DMS 273 treated with DMSO at 0.1 percent for 48 hours (cell line): ENCODE data around the gene GPR37.

Experiments
- DNase-seq: peaks from one replicate; lab custom pipeline; 2025; lab: John Stamatoyannopoulos, UW

The GPR37 gene

GRCh38 chr7:124765401-124766352 lies at the start of gene GPR37:
Gene GPR37, minus strand, starts transcription at chr7:124765792. Its CDS starts 816 bp downstream, at chr7:124764976.
- no peak for DNase-seq

DNA sequence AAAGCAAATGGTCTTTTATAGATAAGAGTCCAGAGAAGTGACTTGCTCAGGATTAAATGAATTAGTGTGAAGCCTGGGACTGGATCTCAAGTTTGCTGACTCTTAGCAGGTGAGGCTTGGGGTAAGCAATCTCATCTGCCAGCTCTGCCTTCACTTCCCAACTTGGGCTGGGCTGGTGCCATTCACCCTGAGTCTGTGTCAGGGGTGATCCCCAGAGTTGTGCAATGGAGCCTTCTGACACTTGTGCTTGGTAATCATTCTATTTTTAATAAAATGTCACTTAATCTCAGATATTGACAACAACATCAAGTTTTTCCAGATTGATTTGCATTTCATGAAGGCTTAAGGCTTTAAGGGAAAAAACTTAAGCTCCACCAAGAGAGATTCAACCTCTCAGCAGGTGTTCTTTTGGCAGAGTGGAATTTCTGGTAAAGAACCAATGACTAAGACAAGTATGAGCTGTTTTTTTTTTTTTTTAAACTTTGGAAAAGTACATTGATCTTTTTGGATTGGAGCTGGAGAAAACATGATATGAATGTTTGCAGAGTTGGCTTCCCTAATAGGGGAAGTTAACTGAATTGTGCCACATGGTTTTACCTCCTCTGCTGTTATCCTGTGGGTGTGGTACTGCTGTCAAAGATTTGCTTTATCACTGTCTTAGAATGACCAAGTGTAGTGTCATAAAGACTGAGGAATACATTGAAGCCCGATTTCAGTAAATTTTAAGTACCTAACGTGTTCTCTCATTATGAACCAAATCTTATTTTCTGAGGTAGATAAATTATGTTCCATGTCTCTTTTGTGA lies 48.6 kb upstream of the GPR37 start:
- no peak for DNase-seq

DNA sequence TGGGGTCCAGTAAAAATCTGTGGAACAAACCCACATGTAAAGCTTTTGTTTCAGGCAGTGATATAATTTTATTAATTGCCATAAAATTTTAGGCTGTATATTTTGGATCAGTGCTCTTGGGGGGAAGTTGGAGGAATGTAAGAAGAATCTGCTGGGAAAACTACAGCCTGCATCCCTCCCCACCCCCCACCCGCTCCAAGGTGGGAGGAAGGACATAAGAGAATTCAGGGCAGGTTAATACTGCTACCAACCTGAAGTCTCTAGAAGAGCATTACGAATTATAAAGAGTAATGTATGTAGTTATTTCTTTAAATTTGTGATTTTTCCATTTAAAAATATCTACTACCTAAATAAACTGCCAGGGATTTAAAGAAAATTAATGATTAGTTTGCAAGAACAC lies 47.2 kb upstream of the GPR37 start:
- no peak for DNase-seq

DNA sequence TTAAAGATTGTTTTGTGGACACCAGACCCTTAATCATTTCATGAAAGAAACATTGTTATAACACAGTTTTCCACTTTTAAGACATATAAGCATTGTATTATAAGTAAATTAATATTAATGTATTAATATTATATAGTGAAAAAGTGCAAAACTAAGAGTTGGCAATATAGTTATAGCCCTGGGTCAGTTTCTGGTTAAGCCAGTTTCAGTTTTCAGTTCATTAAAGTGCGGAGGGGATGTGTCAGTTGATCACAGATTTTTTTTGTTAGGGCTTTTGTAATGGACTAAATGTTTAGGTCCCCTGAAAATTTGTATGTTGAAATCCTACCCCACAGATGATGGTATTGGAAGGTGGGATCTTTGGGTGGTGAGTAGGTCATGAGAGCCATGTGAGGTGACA lies 45.7 kb upstream of the GPR37 start:
- DNase-seq, result no peak

DNA sequence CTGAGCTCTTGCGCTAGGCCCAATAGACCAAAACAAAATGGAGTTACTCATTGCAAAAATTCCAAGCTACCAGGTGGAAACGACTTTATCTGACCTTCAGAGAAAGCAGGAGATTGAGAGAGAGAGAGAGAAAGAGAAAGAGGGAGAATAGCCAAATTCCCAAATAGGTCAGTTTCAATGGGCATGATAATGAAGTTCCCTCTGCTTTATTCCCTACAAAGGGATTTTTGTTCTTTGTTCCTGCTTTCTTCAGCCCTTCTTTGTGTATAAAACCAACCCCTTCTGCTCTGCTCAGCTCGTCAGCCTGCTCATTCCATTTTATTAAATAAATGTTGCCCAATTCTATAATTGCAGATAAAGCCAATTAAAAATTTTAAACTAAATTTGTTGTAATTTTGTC lies 45.0 kb upstream of the GPR37 start:
- no peak for DNase-seq

- no peak for DNase-seq
Observed at GRCh38 chr7:124808206-124808605, 42.6 kb upstream of the GPR37 start.

DNA sequence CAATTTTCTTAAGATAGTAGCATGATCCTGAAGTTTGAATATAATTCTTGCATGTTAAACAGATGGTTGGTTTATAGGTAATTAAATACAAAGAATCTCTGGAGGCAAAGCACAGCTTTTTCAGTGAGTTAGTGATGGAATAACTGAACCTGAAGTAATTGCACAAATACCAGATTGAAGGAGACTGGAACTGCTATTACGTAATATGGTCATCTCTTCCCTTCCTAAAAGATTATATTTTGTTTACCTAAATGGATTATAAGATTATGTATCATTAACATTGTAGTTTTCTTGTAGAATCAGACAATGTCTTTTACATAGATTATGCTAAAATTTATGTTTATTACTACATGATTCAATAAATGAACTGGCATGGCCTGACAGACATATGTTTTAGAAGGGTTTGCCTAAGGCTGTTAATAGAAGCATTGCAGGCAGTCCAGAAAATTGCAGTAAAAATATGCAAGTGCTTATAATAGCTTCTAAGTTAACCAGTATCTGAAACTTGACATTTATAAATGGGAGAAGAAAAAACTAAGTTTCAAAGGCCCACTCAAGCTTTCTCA lies 35.8 kb upstream of the GPR37 start:
- DNase-seq, result no peak

- no peak for DNase-seq
Observed at GRCh38 chr7:124800386-124800785, 34.8 kb upstream of the GPR37 start.

DNA sequence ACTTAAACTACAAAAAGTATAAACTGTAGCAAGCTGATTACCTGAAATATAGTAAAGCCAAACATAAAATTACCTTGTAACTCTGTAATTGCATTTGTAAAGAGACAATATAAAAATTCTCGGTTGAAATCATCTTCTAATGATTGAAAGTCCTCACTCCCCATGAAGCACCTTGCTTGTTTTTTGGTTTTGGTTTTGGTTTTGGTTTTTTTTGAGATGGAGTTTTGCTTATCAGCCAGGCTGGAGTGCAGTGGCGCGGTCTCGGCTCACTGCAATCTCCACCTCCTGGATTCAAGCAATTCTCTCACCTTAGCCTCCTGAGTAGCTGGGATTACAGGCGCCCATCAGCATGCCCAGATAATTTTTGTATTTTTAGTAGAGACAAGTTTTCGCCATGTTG lies 33.9 kb upstream of the GPR37 start:
- no peak for DNase-seq

DNA sequence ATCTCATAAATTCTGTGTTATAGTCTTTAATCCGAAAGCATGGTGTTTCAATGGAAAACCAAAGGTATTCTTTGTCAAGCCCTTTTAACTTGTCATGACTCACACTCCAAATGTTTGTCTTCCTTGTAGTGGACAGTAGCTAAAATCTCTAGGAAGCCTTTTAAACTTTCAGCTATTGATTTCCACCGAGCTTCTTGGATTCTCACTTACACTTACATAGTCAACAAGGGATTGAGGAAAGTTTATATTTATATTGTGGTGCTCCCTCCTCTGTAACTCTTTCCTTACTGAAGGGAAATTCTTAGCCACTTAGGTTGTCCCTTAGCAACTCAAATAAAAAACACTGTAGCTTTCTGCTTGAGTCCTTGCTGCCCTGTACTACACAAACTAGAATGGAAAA lies 31.2 kb upstream of the GPR37 start:
- DNase-seq, result no peak

DNA sequence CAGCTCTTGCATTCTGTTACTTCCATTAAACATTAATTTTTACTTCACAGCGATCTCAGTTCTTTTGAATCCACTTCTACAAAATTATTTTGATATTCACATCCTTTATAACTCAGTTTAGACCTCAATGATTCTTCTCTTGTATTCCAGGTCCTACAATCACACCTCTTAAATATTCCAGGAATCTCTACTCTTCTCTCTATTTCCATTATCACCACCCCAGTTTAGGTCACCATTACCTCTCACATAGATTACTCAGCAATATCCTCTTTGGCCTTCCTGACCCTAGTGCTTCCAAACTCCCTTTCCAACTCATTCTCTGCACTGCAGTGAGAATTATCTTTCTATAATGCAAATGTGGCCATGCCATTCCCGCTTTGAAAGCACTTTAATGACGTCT lies 27.1 kb upstream of the GPR37 start:
- DNase-seq, result no peak

DNA sequence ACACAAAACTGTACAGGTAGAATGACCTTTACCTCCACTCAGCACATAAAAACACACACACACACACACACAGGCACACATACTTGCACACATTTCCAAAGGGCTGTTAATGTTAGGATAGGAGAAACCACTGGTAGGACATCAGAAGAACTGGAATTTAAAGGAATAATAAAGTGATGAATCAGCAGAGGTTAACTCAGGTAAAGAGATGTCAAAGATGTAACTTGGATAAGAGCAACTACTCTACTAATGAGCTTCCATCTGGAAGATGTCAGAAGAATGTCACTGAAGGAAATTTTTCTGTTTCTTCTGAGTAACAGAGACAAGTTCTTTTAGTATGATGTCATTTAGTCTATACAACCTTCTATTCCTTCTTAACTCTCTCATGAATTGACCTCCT lies 26.4 kb upstream of the GPR37 start:
- DNase-seq, result no peak

GRCh38 chr7:124791426-124791825 lies 25.8 kb upstream of the GPR37 start:
- DNase-seq, result no peak

- DNase-seq, result no peak
Observed at GRCh38 chr7:124790645-124791044, 25.1 kb upstream of the GPR37 start.

DNA sequence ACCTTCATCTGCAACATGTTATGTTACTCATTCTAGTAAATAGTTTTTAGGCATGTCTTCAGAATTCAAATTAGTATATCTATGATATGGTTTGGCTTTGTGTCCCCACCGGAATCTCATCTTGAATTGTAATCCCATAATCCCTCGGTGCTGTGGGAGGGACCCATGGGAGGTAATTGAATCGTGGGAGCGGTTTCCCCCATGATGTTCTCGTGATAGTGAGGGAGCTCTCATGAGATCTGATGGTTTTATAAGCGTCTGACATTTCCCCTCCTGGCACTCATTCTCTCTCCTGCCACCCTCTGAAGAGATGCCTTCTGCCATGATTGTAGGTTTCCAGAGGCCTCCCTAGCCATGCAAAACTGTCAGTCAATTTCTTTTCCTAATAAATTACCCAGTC lies 20.4 kb upstream of the GPR37 start:
- no peak for DNase-seq

- peak; percentile 37 for DNase-seq
Observed at GRCh38 chr7:124784879-124785818, 19.6 kb upstream of the GPR37 start.

DNA sequence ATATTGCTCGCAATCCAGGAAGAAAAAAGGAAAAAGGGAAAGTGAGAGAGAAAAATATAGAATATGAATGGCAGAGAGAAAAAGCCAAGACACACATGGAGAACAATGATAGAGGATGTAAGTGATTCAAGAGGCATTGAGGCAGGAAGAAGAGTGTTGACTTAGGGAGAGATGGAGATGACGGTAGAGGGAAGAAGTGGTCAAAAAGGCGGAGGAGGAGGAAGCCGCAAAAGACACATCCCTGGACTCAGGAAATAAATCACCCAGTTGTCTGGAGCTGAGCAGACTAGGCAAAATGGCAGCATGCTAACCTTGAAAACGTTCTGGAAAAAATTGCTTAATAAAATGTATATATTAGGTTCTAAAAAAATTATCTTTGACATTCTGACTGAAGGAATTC lies 17.7 kb upstream of the GPR37 start:
- no peak for DNase-seq

- no peak for DNase-seq
Observed at GRCh38 chr7:124781907-124782734, 16.5 kb upstream of the GPR37 start.

GRCh38 chr7:124781418-124781817 lies 15.8 kb upstream of the GPR37 start:
- no peak for DNase-seq

DNA sequence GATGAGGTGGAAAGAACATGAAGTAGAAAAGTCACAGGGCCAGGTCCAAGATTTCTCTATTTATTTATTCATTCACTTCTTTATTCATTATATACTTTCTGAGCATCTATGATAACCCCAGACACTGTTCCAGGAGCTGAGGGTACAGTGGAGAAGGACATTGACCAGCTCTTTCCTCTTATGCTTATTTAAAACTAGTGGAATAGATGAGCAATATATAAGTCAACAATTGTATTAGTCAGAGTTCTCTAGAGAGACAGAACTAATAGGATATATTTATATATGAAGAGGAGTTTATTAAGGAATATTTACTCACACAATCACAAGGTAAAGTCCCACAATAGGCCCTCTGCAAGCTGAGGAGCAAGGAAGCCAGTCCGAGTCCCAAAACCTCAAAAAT lies 15.0 kb upstream of the GPR37 start:
- DNase-seq, result no peak

GRCh38 chr7:124780056-124780455 lies 14.5 kb upstream of the GPR37 start:
- DNase-seq, result no peak
